ENCODE results near the gene EEF1AKMT3. TPM values are rescaled to one million over a fixed set of nuclear protein-coding genes. Genes with fewer than 3 reads are reported as not detected.

The EEF1AKMT3 gene
- polyA plus RNA-seq (2013, experiment 1 of 2; ENCODE audit: insufficient read length): 8.6 TPM
- 7.2 TPM for polyA plus RNA-seq (2013, experiment 2 of 2; ENCODE audit: insufficient read length)

DNA sequence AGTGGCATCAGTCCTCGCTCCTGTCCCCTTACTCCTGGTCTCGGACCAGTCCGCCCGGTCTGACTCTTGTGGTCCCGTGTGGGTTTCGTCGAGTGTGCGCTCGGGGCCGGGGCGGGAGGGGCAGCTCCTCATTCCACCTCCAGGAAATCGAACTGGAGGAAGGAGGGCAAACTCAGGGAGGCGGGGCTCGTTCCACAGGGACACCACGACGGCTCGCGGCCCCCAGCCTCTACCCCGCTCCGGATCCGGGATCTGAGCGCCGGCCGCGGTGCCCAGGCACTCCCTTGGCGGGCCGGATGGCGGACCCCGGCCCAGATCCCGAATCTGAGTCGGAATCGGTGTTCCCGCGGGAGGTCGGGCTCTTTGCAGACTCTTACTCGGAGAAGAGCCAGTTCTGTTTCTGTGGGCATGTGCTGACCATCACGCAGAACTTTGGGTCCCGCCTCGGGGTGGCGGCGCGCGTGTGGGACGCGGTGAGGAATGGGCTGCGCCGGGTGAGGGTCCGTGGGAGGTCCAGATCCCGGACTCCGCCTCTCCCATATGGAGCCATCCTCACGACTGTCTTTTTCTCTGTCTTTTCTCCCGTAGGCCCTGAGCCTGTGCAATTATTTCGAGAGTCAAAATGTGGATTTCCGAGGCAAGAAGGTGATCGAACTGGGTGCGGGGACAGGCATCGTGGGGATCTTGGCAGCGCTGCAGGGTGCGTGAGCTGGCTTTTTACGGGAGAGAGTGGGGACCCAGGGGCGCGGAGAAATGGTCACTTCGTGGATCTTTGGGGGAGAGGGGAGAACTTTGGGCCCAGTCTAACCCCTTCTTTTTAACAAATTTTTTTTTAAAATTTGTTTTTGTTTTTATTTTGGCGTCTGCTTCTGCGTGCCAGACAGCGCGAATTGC is at the start of gene EEF1AKMT3:
Gene EEF1AKMT3 (plus strand): TSS at position 186 of the 894 bp plus-strand sequence. CDS start 111 bp downstream, at position 297.
- DNase-seq: peak; percentile 60

DNA sequence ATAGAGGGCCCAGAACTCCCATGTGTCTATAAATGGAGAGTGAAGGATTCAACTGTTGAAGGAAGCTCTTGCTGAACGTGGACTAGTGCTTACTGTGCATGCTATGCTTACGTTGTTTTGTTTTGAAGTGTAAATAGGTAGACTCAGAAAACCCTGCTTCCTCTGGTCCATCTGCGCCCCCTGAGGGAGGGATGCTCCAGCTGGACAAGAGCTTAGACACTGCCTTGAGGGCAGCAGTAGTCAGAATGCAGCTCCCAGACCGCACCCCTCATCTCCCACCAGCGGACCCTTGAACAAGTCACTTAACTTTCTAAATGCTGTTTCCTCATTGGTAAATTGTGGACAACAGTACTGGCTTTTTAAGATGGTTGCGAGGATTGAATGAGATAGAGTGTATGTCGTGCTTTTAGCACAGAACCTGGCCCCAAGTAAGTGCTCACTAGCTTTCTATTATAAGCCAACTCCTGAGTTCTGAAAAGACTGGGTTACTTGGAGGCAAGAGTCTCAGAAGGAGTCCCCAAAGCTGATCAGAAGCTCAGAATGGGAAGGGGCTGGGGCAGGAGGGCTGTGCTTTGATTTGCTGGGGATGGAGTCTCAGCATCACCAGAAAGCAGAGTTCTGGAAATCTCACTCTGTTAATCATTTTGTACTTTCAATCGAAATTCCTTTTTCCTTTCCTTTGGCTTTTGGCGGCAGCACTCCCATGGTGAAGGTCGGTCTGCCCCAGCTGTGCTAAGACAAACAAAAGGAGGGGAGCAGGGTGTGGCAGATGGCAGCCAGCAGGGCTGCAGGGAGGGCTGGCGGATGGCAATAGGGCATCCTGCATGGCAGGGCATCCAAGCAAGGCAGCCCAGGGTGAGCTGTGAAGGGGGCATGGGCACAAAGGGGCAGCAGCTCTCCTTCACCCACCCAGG is 49.4 kb upstream of the EEF1AKMT3 start:
- DNase-seq: no peak

DNA sequence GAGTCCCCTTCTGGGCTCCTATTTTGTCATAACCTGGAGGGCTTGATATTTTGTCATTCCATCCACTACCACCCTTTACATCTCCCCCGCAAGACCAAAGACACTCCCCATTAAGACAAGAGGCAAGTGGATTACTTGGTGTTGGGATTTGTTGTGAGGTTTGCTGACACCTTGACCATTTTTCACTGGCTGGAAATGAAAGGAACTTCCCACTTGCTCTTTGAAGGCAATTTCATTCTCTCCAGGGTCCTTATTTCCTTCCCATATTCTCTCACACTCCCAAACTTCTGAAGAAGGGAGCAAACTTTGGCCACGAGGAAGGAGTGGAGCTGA is 48.8 kb upstream of the EEF1AKMT3 start:
- no peak for DNase-seq

DNA sequence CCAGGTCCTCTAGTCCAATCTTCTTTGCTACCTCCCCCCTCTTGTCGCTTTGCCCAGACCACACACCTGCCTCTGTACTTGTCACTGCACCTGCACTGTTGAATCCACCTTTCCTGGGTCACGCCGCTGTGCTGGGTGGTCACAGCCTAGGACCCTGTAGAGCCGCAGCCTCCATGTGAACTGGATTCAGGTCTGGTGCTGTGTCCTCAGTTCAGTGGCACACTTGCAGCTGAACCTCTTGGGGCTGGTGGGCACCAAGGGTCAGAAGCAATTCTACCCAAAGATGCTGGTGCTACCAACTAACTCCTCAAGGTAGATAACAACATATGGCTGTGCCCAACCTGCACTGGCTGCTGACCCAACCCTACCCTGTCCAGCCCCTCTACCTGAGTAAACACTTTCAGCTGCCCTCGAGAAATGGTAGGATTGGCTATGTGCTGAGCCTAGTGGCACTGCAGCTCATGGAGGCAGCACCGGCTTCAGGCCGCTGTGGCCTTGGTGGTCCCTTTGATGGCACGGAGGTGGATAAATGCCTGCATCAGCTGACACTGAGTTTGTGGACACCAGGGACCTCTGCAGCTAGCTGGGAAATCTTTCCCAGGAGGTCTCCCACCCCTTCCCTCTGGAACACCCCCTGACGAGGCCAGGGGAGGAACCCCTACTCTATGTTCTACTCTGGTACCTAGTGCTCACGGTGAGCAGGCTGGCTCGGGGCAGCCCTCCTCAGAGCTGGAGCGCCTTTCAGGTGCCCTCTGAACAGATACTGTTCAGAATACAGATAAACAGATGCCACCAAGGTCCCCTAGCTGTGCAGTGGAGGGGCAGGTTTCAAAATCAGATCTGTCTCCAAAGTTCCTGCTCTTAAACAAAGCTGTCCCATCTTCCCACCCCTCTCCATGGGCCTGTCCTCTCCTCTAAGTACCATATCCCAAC is 48.1 kb upstream of the EEF1AKMT3 start:
- DNase-seq: no peak

DNA sequence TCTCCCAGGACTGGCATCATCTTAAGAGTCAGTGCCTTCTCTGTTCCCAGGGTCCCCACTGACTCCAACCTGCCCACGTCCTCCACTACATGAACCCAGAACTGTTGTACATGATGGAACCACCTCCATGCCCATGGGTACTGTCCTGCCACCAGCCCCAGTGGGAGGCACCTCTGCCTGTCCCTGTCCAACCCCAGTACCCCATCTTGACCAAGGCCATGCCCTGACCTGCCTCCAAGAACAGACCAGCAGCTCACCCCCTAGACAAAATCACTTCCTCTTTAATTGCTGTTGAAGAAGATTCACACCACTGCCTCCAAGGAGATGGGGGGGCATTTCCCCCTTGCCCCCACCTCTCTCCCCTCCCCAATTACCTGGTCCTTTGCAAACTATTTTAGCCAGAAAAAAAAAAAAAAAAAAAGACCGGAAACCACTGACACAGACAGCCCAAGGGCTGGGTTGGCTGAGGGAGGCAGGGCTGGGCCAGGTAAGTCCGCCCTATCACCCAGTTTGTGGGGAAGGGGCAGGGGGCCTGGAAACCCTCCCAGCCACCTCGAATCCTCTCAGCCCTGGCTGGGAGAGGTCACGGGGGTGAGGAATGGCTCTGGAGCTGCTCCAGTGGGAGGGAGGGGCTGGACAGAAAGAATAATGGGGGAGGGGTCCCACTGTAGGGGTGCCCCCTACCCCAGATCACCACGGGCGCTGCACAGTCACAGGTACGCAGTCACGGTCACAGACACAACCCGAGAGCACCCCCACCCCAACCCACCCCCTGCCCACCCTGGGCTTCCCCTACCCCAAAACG is 47.3 kb upstream of the EEF1AKMT3 start:
- no peak for DNase-seq

DNA sequence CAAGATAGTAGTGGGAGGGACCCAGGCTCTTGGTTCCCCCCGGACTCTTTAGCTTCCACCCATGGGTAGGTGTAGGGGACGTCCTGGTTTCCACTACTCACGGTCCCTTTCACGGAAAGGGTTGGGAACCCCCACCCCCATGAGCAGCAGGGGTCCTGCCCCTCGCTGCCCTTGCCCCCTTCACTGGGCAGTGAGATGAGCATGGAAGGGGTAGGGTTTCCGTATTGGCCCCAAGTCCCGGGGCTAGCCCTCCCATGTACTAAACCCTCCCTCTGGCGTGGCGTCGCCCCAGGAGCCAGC is 46.6 kb upstream of the EEF1AKMT3 start:
- no peak for DNase-seq

DNA sequence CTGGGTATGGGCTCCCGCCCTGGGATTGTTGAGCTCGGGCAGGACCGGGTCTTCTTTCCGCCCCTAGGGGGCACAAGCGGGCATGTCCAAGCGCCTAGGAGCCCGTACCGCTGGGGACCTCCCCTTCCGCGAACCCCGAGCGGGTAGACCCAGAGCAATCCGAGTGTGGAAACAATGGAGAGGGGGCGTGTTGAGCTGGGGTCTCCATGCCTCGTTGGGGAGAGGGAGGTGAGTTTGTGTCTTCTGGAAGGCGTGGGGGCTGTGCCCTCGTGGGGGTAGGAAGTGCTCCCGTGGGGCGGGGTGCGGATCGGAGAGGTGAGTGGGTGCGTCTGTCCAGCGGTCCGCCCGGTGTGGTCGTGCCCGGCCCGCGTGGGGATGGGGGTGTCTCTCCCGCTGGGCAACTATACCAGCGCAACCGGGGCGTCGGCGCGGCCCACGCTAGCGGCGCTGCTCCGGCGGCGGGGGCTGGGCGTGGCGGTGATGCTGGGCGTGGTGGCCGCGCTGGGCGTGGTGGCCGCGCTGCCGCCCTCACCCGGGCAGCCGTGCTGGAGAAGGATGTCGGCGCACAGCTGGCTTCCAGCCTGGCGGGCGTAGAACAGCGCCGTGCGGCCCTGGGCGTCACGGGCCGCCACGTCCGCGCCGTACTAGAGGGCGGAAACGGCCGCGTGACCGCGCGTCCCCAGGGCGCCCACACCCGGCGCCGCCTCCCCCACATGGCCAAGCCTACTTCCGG is 46.1 kb upstream of the EEF1AKMT3 start:
- peak; percentile 90 for DNase-seq

DNA sequence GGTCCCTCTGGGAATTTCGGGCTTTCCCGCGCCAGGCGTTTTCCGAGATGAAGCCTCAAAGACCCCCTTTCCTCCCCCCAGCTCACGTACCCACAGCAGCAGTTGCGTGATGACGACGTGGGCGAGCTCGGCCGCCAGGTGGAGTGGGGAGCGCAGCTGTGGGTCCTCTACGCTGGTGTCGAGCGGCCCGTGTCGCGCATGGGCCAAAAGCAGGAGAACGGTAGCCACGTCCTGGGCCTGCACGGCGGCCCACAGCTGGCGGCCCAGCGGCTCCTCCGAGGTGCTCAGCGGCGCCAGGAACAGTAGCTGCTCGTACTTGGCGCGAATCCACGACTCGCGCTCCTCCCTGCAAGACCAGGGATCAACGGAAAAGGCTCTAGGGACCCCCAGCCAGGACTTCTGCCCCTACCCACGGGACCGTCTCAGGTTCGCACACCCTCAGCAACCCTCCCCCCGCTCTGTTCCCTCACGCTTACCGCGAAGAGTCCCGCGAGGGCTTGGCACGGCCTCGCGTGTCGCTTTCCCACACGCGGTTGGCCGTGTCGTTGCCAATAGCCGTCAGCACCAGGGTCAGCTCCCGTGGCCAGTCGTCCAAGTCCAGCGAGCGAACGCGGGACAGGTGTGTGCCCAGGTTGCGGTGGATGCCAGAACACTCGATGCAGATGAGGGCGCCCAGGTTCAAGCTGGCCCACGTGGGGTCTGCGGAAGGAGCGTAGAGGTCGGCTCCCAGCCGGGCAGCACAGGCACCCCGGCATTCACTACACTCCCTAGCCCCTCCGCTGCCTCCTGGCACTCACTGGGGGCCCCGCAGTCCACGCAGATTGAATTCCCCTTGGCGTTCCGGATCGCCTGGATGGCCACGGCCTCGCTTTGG is 45.3 kb upstream of the EEF1AKMT3 start:
- no peak for DNase-seq

DNA sequence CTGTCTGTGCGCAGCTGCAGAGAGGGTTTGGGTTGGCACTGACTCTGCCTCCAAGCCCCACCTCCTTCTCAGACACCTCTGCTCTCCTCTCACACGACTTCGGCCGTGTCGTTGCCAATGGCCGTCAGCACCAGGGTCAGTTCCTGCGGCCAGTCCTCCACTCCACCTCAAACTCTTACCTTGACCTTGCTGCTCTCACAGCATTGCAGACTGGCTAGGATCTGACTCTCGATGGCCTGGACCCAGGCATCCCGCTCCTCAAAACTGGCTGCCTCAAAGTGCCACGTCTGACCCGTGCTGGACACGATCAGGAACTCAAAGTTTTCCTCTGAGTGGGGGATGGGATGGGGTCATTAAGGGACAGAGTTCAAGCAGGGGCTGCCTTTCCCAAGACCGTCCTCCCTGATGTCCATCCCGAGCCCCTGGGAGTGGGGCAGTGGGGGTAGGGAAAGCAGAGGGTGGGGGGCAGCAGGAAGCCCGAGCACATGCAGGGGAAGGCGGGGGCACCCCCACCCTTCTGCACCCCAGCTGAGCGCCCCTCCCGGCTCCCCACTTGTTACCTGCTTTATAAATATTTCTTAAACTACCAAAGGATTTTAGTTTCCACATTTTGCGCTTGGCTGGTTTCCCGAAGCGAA is 44.5 kb upstream of the EEF1AKMT3 start:
- DNase-seq: no peak

DNA sequence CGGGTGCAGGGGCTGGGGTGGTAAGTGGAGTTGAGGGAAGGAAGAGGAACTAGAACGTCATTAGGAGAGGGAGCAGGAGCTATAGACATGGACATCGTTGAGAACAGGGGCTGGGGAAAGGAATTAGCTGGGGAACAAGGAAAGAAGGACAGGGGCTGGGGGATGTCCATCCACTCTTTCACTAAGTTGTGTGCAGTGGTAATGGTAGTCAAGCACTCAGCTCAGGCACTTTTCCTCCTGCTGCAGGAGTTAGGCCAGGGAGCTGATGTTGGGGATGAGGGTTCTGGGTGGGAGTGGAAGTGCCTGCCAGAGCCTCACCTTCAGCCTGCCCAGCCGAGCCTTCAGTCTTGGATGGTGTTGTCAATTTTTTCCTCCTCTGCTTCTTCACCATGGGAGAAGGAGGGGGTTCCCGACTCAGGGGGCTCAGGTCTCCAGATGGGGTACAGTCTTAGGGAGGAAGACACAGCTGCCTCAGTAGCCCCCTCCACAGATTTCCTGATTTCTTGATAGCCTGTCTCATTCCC is 43.0 kb upstream of the EEF1AKMT3 start:
- DNase-seq: no peak

DNA sequence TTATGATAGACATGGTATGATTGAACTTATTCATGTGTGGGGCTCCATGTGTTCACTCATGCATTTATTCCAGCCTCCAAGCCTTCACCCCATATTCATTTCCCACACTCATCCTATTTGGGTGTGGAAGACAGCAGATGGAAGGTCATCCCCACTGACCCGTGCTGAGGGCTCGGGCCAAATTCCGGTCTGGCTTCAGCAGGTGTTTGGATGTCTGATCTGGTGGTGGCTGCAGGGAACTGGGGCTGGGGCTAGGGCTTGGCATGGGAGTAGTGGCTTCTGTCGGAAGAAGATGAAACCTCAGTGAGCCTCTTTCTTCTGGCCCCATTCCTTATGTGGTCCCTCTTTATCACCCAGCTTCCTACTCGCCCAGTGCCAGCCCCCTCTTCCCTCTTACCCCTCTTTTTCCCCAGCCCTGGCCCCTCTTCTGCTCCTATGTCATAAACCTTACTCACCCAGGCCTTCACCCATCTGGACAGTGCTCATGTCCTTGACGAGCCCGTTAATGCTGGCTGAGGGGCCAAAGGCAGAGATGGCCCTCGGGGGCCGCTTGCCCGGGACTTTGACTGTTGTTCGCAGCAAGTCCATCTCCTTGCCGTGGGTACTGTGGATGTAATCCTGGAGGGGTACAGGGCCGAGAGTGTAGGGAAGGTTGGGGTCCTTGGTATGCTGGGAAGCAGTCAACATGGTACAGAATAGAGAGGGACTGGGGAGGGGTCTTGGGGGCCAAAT is 41.9 kb upstream of the EEF1AKMT3 start:
- no peak for DNase-seq

DNA sequence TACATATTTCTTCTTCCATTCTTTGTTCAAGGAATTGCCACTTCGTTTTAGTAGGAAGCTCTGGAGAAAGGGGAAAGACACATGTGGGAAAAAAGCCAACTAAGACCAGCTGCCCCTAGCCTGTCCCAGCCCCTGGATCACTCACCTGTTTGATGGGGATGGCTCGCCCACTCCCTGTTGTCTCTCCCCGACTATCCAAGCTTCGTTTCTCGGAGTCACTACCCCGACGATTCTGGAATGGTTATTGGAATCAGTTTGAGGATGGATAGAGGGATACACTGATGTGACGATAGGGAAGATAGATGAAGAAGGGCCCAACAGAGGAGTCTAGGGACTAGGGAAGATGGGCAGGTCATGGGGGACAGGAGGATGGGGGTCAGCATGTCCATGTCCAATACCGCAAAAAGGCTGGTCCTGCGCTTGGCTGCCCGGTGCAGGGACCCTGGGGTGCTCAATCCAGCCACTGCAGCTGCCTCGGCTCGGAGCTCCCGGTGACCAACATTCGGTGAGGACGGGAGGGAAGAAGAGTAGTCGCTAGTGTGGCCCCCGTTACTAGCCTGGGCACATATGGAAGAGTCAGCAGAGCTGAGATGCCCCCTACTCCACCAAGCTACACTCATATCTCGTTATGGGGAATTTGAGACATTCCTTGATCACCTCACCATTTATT is 40.9 kb upstream of the EEF1AKMT3 start:
- no peak for DNase-seq

DNA sequence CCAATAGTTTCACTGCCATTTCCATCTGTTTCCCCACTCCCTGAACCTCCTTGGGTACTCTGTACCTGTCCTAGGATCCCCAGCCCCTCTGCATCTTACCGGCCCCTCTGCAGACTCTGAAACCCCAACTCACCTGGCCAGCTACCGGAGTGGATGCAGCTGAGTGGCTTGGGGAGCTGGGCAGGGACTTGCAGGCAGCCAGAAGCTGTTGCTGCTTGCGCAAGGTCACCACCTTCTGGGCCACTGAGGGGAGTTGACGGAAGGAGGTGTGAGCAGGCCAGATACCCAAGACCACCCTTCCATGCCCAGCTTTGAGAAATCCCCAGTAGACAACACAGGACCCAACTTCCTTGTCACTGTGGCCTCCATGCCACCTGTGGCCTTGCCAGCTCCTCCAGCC is 40.1 kb upstream of the EEF1AKMT3 start:
- DNase-seq: no peak

DNA sequence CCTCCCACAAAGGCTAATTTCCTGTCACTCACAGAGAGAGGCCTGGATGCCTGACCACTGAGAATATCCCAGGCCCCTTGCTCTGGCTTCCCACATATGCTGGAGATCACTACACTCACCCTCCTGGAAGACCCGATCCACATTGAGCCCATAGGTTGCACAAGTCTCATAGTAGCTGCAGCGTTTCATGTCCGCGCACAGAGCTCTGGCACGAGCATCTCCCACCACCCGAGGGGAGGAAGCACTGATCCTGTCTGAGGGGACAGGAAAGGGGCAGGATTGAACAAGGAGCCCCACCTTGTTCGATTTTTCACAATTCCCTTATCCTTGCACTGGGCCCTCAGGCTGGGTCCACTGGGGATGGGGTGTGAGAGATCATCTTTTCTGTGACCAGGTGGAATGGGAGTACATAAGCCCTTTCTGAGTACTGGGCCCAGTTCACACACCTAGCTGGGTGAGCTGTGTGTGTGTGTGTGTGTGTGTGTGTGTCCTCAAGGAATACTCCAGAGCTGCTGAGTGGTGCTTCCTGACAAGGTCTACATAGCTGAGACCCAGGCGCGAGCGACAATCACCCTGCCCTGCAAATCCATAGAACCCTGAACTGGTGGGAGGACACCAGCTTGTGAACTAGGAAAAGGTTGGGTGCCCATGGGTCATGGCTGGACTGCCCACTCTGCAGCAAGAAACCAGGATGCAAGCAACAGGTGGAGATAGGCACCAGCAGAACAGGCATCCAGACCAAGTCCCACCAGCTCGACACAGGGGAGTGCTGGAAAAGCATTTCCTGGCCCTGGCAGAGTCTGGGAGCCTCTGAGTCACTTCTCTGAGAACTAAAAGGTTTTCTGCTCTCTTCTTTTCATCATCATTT is 39.5 kb upstream of the EEF1AKMT3 start:
- no peak for DNase-seq

DNA sequence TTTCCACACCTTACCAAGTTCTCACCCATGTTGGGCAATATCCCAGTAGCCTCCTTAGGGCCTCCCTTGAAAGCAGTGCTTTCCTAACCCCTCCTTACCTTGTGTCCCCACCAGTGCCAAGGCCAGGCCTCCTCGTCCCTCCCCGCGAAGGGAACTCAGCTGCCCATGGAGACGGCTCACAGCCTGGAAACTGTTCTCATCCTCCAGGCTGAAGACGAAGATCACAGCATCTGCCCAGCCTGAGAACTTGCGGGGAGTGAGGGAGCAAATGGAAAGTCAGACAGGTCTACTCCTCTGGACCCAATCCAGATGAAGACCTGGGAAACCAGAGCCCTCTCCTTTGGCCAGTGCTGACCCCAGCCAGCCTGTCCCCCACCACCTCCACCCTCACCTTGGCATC is 38.5 kb upstream of the EEF1AKMT3 start:
- no peak for DNase-seq

DNA sequence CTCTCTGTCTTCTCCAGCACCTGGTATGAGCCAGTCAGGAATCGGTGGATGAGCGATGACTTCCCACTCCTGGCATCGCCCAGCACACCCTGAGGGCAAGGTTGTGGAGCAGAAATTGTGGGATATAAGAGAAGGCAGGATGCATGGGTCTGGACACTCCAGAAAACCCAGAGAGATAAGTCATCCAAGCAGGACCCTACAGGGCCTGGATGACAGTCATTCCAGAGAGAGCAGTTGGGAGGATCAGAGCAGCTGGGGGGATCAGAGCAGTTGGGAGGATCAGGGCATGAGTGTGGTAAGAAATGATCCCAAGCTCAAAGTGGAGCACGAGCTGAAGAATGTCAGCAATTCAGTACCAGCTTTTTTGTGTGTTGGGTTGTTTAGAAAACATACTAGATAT is 37.8 kb upstream of the EEF1AKMT3 start:
- peak; percentile 45 for DNase-seq

All from fibroblast of skin of scalp (primary cell).